GM18858 (cell line): Measurements from ENCODE around the gene GPS1.
A peak's percentile ranks its signal among the peaks of the same experiment; 100 is the strongest.

Source experiments
- ATAC-seq: cut with Tn5 transposase; IDR thresholded peaks from one replicate; pipeline ENCODE4 v1.9.1; 2021; ENCODE audit not compliant: unreplicated experiment

The GPS1 gene

GRCh38 chr17:82014432-82014831 is 37.3 kb upstream of the GPS1 start:
- ATAC-seq, result no peak

- no peak for ATAC-seq
Measured at GRCh38 chr17:82014971-82015310, 36.8 kb upstream of the GPS1 start.

DNA sequence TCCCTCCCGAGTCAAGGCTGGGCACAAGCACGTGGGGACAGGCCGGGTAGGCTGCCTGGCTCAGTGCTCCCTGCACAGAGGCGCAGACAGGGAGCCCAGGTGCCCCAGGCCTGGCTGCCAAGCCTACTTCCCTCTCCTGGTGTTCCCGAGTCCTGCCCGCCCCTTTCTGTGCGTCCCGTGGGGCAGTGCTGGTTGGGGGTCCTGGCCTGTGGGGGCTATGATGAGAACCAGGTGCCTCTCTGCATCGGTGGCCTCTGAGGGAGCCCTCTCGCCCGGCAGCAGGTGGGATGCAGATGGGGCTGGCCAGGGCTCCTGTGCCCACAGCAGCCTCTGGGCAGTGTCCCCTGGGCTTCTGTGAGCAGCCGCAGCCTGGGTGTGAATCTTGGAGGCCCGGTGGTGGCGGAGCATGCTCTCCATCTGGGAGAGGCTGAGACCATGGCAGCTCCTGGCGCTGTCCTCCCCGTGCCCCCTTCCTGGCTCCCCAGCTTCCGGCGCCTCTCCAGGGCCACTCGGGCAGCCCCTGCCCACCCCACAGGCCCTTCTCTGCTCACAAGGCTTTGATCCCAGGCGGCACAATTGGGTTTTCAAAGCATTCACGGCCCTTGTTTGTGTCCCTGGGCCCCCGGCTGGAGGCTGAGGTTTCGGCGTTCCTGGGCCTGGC is 36.3 kb upstream of the GPS1 start:
- no peak for ATAC-seq

GRCh38 chr17:82016061-82016874 is 35.4 kb upstream of the GPS1 start:
- no peak for ATAC-seq

DNA sequence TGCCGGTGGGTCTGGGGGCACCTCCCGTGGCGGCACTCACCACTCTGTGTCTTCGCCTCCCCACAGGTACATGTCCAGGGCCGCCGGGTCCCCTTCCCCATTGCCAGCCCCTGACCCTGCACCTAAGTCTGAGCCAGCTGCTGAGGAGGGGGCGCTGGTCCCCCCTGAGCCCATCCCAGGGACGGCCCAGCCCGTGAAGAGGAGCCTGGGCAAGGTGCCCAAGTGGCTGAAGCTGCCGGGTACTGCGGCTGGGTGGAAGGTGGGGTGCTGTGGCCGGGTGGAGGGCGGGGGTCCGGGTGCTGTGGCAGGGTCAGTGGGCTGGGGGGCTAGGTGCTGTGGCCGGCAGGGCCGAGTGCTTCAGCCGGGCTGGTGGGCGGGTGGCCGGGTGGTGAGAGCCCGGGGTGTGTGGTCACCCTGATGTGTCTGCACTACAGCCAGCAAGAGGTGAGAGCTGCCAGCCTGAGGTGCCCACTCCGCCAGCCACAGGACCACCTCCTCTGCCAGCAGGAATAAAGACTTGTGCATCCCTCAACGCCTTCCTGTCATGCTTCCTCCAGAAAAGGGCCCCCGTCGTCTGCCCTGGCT is 34.7 kb upstream of the GPS1 start:
- ATAC-seq, result no peak

DNA sequence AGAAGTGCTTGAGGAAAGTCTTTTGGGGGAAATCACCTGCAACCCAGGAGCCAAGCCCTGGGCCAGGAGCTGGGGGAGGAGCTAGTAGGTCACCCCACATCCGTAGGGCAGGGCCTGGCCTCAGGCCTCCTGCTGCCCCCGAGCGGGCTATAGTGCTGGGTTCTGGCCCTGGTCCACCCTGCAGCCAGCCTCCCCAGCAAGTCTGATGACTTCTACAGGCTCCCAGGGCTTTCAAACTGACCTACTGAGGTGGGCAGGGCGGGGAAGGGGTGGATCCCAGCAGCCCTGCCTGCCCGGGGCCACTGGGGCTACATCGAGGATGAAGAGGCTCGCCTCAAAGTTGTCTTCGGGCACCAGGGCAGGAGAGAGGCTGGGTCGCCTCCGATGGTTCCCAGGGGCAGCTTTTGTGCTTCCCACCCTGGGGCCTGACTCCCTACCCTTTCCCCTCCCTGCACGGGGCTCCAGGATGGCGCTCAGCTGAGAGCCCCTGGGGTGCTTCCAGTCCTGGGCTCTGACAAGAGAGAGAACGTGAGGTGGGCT is 34.0 kb upstream of the GPS1 start:
- ATAC-seq, result no peak

DNA sequence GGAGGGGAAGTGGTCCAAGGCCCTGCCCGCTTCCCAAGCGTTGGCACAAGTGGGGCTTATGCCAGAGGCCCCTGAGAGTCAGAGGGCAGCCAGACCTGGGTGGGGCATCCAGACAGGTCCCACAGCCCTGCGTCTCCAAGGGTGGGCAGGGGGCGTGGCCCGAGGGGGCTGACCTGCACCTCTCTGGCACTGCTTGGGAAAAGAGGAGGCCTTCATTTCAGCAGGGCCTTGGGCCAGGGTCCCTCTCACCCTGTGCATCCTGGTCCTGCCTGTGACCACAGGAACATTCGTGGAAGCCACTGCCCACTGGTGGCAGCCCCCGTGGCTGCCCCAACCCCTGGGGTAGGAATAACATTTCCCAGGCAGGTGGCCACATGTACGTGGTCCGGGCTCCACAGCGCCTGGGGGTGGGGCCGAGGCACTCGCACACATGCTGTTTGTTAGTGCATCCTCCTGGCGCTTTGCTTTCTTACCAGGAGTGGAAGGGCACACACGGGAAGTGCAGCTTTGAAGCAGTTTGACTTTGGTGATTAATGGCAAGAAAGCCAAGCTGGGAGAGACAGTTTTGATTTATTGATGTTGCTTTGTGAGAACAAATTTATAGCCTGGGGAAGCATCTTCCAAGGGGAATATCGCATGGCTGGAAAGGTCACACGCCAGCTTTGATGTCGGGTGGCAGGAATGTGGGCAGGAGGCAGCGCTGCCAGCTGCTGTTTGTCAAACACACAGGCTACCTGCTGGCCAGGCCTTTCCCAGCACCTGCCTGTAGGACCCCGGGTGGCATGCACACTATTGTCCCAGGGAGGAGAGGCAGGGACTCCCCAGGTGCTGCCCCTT is 33.3 kb upstream of the GPS1 start:
- ATAC-seq, result no peak

DNA sequence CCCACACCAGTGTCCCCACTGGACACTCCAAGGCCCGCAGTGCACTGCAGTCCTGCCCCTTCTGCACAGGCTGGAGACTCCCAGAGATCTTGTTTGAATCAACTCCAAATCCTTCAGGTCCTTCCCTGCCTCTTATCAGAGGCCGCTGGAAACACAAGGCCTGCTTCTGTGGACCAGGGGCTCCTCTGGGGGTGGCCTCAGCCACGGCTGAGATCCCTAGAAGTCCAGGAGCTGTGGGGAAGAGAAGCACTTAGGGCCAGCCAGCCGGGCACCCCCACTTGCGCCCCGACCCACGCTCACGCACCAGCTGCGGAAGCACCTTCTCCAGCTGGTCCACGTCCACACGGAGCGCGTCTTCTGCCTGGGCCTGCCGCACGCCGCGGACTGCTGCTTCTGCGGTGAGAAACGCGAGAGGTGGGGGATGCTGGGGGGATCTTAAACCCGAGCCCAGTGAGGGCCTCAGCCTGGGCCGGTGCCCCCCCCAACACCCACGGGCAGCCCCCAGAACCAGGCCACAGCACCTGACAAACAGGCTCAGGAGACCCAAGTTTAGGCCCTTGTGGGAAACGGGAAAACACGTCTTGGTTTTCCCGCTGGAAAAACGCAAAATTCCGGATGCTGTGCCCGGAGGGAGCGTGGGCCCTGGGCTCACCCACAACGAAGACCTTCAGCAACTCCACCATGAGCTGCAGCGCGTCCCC is 32.6 kb upstream of the GPS1 start:
- ATAC-seq, result no peak

GRCh38 chr17:82019690-82020571 is 31.8 kb upstream of the GPS1 start:
- ATAC-seq, result no peak

DNA sequence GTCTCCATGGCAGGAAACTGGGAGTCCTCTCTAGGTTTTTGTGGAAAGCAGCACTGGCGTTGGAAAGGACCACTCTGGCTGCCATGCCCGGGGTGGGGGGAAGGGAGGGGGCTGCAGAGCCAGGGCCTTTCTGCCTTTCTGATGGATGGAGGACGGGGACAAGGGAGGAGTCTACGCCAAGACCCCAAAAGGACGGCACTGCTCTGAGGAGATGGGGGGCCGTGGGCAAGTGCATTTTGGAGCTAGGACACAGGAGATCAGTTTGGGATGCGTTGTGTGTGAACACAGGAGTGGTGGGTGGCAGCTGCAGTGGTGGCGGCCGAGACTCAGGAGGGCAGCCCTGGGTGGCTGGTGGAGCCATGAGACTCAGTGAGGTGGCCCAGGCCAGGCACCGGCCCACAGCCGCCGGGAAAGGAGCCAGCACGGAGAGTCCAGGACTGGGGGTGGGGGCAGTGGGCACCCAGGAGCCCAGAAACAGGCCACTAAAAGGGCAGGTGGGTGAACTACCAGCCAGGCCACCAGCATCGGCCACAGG is 31.1 kb upstream of the GPS1 start:
- ATAC-seq, result no peak

DNA sequence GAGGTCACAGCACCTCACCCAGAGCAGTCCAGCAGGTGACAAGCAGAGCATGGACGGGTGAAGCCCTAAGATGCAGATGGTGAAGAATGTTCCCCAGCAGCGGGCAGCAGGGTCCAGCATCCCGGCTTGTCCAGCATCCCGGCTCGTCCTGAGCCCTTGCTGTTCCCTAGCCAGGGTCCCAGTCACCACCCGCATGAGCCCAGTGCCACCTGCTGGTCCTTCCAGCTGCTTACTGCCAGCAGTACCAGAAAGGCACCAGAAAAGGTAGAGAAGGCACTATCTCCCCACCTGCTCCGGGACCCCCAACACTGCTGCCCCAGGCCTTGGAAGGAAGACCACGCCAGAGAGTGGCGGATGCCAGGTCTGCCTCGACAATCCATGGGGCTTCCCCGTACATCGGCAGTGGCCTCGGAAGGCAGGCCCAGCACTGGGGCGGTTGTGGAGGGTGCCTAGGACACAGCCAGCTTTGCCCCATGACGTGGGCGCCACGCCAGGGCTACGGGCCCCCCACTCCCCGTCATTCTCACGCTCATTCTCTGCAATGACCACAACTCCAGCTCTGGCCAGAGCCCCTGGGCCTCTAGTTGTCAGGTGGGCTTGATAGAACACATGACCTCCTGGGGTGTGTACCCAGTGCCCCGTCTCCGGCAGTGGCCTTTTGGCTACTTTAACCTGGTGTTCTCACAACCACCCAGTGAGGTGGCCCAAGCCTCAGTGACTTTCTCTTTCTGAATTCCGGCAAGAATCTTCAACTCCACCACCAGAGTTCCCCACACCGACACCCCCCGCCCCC is 30.4 kb upstream of the GPS1 start:
- ATAC-seq, result no peak

- no peak for ATAC-seq
Measured at GRCh38 chr17:82021900-82022309, 29.8 kb upstream of the GPS1 start.

GRCh38 chr17:82022310-82022980 is 29.3 kb upstream of the GPS1 start, which contains the start of gene CENPX:
Gene CENPX (minus strand): TSS chr17:82022878. CDS start chr17:82022861, 17 bp downstream.
- no peak for ATAC-seq

- peak; percentile 75 for ATAC-seq
Measured at GRCh38 chr17:82022981-82023446, 28.7 kb upstream of the GPS1 start, which contains the start of gene LRRC45. Gene LRRC45 (plus strand): TSS chr17:82023305. CDS start chr17:82023644, 339 bp downstream.

- ATAC-seq, result peak; percentile 2
Measured at GRCh38 chr17:82023447-82024241, 28.1 kb upstream of the GPS1 start.

- no peak for ATAC-seq
Measured at GRCh38 chr17:82024859-82025258, 26.8 kb upstream of the GPS1 start.
